ENCODE results near the gene GET4.
"Not testable (repeated sequence)": the region's sequence is repeated elsewhere in the genome, so short reads cannot be mapped to it uniquely, and the experiment has no call there.

Gene GET4

DNA sequence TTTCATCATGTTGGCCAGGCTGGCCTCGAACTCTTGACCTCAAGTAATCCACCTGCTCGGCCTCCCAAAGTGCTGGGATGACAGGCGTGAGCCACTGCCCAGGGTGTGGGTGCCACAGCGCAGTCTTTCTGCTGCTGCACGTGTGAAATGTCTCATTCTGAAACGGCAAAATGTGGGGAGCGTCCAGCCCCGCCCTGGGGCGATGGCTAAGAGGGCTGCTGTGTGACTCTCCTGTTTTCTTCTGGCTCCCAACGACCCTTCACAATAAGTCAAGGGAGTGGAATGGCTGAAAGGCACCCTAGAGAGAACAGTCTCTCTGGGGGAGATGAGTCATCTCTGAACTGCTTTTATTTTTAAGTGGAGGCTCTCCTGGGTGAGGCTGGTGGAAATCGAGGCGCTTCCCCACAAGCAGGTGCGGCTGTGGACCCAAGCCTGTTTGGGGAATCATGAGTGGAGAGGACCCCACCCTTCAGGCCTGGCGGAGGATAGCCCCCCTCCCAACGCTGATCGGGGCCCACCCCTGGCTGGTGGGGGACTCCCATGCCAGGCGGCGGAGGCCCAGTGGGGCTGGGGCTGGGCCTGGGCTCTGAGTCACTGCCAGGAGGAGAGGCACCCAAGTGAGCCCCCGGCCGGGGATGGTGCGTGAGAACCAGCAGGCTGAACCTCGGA is 60.2 kb downstream of the GET4 start:
- intact Hi-C loops (cut with DNase I) = no loop called here
- DNase-seq = peak in 4 of 10 donors; percentile 10 to 83 (median 68)

DNA sequence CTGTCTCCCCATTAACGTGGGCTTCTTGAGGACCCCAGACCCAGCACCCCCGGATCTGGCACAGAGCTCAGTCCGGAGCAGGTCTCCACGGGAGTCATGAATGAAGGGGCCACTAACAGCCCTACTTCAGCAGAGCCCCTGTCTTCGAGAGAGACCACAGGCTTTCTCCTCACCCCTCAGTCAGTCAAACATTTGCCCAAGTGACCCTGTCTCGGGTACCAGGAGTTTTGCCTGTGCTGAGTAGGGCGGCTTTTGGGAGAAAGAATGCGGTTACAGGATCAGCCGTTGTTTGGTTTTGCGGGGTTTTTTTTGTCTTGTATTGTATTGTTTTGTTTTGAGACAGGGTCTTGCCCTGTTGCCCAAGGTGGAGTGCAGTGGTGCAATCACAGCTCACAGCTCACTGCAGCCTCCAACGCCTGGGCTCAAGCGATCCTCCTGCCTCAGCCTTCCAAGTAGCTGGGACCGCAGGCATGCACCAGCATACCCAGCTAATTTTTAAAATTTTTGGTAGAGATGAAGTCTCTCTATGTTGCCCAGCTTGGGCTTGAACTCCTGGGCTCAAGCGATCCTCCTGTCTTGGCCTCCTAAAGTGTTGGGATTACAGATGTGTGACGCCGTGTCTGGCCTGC is 61.6 kb downstream of the GET4 start:
- intact Hi-C loops (cut with DNase I) = no loop called here
- peak in 4 of 10 donors; percentile 5 to 41 (median 22) for DNase-seq

DNA sequence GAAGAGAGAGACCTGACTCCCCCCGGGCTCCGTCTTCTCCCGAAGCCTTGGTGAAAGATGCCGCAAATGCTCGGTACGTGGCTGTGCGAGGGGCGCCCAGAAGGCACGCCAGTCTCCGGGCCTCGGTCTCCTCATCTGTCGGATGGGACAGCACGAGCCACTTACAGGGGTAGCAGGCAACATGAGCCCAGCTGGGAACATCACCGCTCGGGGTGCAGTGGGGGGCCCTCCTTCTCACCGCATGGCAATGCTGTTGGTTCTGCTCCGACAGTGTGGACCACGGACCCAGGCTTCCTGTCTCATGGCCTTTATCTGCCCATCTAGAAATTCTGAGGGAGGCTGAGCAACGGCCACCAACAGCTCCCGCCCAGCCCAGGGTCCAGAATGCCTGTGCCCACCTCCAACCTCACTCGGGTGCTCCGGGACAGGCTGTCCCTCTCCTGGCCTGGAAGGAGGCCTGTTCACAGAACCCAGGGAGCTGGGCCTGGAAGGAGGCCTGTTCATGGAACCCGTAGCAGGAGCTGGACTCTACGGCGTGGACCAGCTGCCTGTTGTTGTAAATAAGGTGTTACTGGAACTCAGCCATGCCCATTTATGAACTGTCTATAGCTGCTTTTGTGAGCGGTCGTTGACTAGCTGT is 62.3 kb downstream of the GET4 start:
- intact Hi-C loops (cut with DNase I) = no loop called here
- DNase-seq = peak in 4 of 10 donors; percentile 8 to 80 (median 61)

DNA sequence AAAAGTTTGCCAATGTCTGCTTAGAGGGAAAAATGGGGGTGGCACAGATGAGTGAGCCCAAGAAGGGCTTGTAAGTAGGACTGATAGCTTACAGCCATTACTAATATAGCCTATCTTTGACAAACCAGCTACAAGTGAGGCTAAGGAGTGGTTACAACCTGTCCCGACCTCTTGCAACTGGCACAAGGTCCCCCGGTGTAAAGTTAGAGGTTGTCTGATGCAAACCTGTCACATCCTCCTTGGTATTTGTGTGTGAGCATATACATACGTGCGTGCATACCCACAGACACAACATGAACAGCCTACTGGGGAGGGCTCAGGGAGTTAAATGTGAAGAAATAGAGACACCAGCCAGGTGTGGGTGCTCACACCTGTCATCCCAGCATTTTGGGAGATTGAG is 63.5 kb downstream of the GET4 start:
- peak in 2 of 10 donors; percentile 18 to 32 for DNase-seq
- intact Hi-C loops (cut with DNase I) = no loop called here

DNA sequence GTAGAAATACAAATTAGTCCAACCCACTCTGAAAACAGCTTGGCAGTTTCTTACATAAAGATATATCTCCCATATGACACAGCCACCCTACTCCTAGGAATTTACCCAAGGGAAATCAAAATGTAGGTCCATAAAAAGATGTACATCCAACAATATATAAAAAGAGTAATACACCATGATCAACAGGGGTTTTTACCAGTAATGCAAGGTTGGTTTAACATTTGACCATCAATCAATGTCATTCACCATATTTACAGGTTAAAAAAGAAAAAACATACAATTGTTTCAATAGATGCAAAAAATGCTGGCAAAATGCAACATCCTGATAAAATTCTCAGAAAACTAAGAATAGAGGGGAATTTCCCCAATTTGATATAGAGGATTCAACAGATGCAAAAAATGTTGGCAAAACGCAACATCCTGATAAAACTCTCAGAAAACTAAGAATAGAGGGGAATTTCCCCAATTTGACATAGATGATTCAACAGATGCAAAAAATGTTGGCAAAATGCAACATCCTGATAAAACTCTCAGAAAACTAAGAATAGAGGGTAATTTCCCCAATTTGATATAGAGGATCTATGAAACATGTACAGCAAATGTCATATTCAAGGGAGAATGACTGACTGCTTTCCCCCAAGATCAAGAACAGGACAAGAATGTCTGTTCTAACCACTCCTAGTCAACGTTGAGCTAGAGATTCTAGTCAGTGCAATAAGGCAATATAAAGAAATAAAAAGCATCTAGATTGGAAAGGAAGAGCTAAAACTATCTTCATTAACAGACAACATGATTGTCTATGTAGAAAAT is 64.5 kb downstream of the GET4 start:
- DNase-seq = no peak

DNA sequence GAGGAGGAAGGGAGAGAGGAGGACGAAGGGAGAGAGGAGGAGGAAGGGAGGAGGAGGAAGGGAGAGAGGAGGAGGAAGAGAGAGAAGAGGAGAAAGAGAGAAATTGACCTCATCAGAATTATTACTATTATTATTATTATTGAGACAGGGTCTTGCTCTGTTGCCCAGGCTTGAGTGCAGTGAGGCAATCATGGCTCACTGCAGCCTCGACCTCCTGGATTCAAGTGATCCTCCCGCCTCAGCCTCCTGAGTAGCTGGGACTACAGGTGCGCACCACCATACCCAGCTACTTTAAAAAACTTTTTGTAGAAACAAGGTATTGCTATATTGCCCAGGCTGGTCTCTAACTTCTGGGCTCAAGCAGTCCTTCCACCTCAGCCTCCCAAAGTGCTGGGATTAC is 67.4 kb downstream of the GET4 start:
- DNase-seq = peak in 2 of 10 donors; percentile 35 to 42
- intact Hi-C loops (cut with DNase I) = not testable (repeated sequence)

More for the DNA sequence above, 64.5 kb downstream of the GET4 start:
- intact Hi-C loops (cut with DNase I) = no loop called here

DNA sequence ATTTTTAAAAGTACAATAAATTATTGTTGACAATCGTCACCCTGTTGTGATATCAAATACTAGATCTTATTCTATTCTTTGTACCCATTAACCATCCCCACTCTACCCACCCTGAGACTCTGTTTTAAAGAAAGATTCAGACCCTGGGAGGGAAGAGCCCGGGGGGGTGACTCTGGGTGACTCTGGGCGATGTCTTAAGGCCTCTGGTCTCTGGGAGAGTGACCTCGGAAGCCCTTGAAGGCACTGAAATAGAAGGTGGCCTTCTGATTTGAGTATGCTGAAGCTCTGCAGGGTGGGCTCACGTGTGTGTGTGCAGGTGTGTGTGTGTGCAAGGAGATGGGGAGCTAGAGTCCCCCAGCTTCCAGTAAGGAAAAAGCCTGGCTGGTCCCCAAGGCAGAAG is 68.4 kb downstream of the GET4 start:
- peak in 2 of 10 donors; percentile 1 to 5 for DNase-seq
- intact Hi-C loops (cut with DNase I) = no loop called here

DNA sequence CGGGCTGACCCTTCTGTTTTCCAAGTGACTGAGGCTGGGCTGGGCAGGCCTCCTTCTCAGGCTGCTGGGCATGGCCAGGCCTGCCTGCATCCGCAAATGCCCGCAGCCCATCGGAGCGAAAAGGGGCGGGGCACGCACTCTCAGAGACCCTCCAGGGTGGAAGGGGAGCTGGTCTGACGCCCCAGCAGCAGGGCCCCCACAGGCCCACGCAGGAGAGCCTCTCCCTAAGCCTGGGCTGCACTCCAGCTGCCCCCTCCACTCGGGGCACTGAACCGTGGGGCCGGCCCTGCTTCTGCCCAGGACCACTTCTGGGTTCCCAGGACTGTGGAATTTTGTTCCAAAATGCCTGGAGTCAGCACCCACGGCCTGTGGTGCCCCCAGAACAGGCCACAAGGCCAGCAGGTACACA is 68.8 kb downstream of the GET4 start:
- DNase-seq = peak in 3 of 10 donors; percentile 41 to 73 (median 60)
- intact Hi-C loops (cut with DNase I) = no loop called here

- peak in 3 of 10 donors; percentile 81 to 90 (median 86) for DNase-seq
- intact Hi-C loops (cut with DNase I) = no loop called here
These were observed 69.4 kb downstream of the GET4 start for GRCh38 chr7:945556-946255.
